Stimulated activated CD8-positive, alpha-beta memory T cell treated with anti-CD3 and anti-CD28 coated beads, Interleukin-4, amount 100 ng/mL, for 24 hours (primary cell): ENCODE measurements around the gene CDRT15.
"Not testable (repeated sequence)": the region's sequence is repeated elsewhere in the genome, so short reads cannot be mapped to it uniquely, and the experiment has no call there.

ENCODE experiments used
- DNase-seq: peaks from one replicate; pipeline ENCODE4 v3.0.0-alpha.2; 2020; ENCODE audit warnings: low read depth

CDRT15 gene

DNA sequence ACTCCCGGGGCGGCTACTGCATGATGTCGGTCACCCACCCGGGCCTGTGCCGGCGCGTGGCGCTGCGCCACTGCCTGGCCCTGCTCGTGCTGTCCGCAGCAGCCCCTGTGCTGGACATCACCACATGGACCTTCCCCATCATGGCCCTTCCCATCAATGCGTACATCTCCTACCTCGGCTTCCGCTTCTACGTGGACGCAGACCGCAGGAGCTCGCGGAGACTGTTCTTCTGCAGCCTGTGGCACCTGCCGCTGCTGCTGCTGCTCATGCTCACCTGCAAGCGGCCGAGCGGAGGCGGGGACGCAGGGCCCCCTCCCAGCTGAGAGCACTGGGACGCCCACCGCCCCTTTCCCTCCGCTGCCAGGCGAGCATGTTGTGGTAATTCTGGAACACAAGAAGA is 29.8 kb downstream of the CDRT15 start:
- no peak for DNase-seq

DNA sequence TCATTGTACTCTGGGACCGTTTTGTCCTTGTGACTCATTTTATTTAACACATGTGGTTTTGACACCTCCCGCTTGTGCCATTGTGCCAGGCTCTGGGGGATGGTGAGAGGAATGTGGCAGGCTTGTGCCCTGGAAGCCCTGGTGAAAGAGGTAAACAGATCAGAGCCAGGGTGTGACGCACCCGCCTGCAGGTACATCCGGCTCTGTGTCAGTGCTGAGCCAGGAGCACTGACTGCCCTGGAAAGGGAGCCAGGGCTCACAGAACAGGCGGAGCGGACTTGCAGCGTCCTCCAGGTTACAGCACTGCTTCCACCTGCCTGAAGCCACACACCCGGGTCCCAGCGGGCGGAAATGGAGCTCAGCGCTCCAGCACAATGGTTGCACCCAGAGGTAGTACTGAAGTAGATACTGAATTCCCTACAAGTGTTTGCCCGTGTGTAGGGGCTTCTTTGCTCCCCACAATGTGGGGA is 30.6 kb downstream of the CDRT15 start:
- peak; percentile 36 for DNase-seq

DNA sequence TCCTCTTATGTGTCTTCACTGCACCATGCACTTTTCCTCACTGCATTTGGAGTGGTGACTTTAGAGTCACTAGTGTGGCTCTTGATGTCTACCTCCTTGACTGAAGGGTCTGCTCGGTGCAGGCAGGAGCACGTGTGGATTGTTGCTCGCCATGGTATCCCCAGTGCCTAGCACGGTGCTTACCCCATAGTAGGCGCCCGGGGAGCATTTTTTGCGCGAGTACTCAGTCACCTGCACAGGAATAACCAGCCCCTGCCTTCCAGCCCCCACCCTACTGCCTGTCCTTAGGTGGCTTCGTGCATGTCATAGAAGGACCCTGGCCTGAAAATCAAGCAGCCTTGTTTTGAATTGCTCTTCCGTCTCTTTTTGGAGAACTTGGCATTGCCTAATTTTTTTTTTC is 31.3 kb downstream of the CDRT15 start:
- DNase-seq: no peak

DNA sequence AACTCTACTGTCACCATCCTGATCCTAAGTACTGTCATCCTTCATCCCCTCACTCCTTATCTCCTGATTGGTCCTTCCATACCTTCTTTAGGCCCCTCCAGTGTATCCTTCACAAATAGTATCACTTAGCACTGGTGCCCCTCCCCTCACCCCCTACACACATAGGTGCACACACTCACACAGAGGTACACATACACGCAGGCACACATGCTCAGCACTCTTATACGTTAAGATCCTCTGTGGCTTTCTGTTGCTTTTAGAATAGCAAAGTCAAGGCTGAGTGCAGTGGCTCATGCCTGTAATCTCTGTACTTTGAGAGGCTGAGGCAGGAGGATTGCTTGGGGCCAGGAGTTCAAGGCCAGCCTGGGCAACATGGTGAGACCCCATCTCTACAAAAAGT is 32.1 kb downstream of the CDRT15 start:
- no peak for DNase-seq

DNA sequence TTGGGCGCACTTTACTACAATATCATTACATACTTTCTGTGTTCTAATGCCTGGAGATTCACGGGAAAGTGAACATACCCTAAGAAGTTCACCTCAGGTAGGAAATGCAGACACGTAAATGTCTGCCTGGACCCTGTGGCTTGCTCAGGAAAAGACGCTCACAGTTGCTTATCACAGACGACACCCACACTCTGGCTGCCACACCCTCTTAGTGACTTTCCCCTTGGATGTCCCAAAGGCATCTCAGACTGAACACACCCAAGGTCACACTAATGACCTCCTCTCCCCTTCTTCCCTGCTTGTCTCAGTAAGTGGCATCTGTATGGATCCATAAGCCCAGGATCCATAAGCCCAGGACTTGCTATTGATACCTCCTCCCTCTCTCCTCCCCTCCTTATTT is 32.6 kb downstream of the CDRT15 start:
- DNase-seq: no peak

GRCh38 chr17:14203388-14203787 is 33.3 kb downstream of the CDRT15 start:
- no peak for DNase-seq

- no peak for DNase-seq
Measured at GRCh38 chr17:14202388-14203166, 34.1 kb downstream of the CDRT15 start.

DNA sequence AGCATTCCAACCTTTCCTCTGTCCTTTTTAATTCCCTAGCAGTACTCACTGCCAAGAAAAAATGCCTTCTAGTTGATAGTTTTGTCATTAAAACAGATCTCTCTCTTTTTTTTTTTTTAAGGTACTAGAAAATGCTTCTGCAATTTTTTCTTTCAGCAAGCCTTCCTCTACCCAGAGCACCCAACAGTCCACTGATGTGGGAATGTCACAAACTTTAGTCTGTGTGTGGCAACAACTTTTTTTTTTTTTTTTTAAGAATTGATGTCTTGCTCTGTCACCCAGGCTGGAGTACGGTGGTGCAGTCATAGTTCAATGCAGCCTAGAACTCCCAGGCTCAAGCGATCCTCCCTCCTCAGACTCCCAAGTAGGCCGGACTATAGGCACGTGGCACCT is 34.7 kb downstream of the CDRT15 start:
- DNase-seq: no peak

- no peak for DNase-seq
Measured at GRCh38 chr17:14201021-14201987, 35.4 kb downstream of the CDRT15 start.

GRCh38 chr17:14200354-14200753 is 36.3 kb downstream of the CDRT15 start:
- no peak for DNase-seq

DNA sequence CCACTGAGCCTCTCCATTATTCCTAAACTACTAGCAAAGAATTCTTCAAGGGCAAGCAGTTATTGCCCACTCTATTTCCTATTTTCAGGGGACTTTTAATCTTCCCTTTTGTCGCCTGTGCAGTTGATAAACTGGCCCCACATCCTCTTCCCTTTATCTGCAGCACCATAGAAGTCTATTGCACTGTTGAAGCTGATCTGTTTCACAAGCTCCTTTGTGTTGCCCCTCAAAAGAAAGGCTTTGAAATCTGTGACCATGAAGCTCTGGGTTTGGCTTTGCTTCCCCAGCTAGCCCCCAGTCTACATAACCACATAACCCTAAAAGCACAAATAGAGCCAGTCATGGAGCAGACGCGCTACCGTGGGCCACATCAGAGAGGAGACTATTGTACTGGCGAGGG is 37.1 kb downstream of the CDRT15 start:
- DNase-seq: no peak

GRCh38 chr17:14198575-14198974 is 38.1 kb downstream of the CDRT15 start:
- DNase-seq: no peak

- DNase-seq: no peak
Measured at GRCh38 chr17:14198013-14198412, 38.6 kb downstream of the CDRT15 start.

DNA sequence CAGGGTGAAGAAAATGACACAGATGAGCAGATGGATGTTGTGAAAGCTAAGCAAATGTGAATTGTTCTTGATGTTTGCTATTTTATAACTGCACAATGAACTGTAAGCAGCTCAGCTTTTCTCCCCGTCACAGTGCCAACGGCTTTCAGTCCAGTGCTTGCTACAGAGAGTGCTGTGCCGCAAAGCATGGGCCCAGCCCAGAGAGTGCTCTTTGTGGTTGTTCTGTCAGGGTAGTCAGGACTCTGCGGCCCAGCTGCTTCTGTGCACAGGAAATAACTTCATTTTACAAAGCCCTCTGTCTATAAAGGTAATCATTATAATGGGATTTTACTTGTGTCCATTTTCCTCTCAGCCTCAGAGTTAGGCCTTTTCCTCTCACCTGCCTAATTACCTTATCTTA is 39.1 kb downstream of the CDRT15 start:
- DNase-seq: peak; percentile 49

DNA sequence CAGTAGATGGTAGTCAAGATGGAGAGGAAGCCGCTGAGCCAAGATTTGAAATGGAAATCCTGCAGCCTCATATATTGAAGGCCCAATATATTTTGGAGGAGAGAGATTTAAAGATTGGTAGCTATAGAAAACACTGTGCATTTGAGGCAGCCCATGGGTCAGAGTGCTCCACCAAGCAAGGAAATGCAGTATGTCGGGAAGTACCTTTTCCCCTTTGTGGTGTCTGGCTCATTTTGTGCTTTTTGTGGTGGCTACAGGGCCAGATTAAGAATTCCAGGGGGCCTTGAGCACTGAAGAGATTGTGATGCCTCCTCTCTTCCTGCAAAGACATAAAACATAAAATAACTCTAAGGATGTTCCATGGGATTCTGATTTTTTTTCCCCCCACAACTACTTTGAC is 39.6 kb downstream of the CDRT15 start:
- DNase-seq: no peak

DNA sequence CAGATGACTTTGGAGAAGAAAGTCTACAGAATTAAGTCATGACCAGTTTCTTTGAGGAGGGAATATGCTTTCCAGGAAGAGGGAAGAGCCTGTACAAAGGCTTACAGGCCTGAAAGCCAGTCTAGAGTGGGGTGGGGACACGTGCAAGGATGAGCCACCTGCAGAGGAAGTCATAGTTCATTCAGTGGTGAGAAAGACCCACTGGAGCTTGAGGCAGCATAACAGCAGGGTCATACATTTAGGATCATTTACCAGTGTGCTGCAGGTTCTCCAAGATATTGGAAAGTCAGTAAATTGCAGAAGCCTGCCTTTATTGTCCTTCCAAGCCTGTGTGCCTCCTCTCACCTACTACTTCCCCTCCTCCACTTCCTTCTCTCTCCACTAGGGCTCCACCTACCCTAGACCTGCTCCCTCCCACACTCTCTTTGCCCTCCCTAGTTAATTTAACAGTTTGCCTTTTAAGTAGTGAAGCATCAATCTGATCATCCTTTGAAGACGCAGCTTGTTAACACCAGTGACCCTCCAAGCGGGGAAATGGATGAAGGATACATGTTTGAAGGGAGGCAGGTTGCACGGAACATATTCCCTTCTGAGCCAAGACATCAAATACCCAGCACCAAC is 40.2 kb downstream of the CDRT15 start:
- no peak for DNase-seq

DNA sequence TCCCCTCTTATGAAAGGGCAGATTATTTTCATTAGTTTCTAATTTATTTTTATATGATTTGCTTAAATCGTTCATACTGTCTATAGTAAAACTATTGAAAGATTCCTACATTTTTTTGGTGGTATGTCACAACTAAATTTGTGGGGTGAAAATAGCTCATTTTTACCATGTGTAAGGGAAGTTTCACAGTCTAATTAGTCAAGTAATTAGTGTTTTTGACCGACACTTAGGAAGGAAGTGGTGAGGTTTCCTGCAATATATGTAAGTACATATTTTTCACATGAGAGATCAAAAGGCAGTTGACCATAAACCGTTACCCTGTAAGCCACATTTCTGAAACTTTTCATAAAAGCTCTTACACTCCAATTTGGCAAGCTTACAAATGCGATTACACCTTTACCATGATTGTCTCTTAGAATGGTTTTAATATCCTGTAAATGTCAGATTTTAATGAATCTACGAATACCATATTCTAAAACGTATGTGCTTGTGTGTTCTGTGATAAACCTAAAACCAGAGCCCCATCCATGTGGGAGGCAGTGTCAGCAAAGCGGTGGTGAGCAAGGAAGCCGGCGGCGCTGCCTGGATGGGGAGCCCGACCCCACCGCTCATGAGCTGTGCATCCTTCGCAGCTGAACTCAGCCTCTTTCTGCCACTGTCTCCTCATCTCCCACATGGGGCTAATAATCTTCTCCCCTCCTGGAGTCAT is 43.9 kb downstream of the CDRT15 start:
- not testable (repeated sequence) for DNase-seq

GRCh38 chr17:14192039-14192438 is 44.6 kb downstream of the CDRT15 start:
- not testable (repeated sequence) for DNase-seq

DNA sequence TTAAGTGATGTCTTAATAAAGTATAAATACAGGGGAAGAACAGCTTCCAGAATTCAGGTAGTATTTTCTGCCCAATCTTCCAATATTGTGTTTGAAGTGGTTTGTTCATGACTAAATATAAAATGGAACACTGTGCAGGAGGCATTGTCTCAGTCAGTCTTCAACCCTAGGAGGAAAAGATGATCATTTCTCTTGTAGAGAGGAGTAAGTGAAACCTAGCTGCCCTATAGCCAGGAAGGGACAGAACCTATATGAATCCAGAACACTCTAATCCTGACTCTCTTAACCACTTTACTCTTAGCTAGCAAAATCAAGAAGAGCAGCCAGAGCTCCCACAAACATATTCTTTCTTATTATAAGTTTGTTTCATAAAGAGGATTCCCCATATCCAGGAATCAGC is 45.2 kb downstream of the CDRT15 start:
- DNase-seq: not testable (repeated sequence)

GRCh38 chr17:14190774-14191173 is 45.9 kb downstream of the CDRT15 start:
- DNase-seq: not testable (repeated sequence)

DNA sequence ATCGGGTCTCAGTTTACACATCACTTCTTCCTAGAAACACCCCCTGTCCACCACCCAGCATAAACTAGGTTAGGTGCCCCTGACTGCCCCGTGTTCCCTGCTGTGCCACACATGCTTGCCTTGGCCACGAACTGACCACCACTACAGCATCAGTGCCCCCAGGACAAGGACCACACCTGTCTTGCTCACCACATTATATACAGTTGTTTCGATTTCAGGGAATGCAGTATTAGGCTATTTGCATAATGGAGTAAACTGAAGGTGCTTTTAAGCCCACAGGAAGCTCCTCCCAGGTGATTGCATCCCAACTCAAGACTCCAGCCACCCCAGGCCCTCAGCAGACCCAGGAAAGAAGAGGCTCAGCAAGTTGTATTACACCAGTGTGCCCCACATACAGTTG is 50.2 kb downstream of the CDRT15 start:
- not testable (repeated sequence) for DNase-seq
